HG02623 (cell line): ENCODE results near the gene KCNS3.
"Not testable (repeated sequence)": the region's sequence is repeated elsewhere in the genome, so short reads cannot be mapped to it uniquely, and the experiment has no call there.

ENCODE experiments used
- ATAC-seq: cut with Tn5 transposase; IDR thresholded peaks from one replicate; pipeline ENCODE4 v1.9.1; 2021; ENCODE audit warnings: moderate library complexity; ENCODE audit not compliant: unreplicated experiment

The KCNS3 gene

DNA sequence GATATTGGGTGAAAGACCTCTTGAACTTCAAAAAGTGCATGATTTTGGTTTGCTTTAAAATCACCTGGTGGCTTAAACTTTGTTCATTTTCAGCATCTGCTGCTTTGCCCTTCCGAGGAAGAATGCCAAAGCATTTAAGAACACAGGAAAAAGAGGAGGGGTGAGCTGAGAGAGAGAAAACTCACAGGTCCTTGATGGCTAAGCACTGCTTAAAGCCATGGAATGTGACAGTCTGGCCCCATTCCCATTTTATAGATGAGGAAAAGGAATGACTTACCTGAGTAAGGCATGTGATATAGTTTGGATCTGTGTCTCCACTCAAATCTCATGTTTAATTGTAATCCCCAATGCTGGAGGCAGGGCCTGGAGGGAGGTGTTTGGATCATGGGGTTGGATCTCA, 58.1 kb downstream of the KCNS3 start:
- no peak for ATAC-seq

DNA sequence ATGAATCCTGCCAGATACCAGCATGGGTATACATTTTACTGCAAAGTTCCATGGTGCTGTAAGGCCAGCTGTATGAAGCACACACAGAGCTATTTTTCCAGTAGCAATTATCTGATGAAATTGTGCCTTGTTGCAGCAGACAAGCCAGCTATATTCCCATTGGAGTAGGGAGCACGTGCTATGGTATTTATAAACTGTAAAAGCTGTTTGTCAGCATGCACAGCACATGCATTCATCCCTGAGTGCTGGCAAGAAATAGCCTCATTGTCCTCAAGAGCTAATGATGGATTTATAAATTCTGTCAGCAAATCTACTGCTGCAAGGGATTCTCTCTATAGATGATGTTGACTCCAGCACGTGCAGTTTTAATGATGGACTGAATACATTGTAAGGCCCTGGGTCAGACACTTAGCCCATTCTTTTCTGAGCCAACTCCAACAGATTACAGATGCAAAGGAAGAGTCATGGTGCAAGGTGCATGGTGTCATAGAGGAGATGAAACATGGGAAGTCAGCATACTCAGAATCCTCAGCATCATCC, 61.7 kb downstream of the KCNS3 start:
- no peak for ATAC-seq

DNA sequence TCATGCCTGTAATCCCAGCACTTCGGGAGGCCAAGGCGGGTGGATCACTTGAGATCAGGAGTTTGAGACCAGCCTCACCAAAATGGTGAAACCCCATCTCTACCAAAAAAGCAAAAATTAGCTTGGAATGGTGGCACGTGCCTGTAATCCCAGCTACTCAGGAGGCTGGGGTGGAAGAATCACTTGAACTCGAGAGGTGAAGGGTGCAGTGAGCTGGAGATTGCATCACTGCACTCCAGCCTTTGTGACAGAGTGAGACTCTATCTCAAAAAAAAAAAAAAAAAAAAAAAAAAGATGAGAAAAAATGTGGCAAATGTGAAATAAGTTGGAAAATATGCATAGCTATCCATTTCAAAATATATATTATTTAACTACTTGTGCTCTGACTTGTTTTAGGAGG, 65.0 kb downstream of the KCNS3 start:
- no peak for ATAC-seq

DNA sequence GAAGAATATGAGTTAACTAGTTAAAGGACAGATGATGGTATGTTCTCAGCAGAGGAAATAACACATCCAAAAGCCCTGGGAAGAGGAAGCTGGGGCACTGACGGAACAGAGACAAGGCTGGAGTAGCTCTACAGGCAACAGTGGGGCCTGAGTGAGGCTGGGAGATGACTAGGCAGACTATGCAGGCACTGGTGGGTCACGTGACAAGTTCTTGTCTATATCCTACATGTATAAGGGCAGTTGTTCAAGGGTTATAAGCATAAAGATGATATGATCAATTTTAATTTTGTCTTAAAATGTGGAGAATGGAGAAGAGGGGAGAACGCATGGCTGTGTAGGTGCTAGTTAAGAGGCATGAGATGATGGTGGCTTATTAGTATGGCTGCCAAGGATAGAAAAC, 68.6 kb downstream of the KCNS3 start:
- no peak for ATAC-seq

DNA sequence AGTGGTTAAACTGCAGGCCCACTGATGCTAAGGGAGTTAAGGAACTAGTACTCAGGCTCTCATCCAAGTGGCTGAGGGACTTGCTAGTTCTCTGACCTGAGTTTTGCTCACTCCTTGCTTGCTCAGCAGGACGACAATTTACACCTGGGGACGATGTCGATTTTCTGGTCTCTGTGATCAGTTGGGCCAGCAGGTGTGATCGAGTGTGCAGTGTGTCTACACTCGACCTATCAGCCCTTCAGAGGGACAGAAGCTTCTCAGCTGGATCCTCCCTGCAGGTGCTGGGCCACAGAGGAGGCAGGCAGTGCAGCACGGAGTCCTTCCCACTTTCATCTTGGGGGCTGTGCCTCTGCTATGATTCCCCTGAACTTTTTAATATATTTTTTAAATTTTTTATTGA, 71.5 kb downstream of the KCNS3 start:
- no peak for ATAC-seq

DNA sequence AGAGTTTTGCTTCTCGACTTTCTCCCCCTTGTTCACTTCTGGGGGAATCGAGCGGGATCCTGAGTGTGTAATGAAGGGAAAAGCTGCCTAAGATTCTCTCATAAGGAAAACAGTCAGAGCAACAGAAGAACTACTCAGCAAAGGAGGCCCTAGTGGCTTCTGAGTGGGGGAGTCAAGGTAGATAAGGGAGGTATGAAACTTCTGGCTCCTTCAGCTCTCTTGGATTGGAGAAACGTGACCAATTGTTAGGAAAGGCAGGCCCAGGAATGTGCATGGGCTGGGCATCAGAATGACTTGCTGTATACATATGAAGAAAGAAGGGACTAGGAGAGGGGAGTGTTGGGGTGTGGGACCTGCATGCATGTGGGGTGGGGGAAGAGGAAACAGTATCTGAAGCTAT, 73.1 kb downstream of the KCNS3 start:
- no peak for ATAC-seq

DNA sequence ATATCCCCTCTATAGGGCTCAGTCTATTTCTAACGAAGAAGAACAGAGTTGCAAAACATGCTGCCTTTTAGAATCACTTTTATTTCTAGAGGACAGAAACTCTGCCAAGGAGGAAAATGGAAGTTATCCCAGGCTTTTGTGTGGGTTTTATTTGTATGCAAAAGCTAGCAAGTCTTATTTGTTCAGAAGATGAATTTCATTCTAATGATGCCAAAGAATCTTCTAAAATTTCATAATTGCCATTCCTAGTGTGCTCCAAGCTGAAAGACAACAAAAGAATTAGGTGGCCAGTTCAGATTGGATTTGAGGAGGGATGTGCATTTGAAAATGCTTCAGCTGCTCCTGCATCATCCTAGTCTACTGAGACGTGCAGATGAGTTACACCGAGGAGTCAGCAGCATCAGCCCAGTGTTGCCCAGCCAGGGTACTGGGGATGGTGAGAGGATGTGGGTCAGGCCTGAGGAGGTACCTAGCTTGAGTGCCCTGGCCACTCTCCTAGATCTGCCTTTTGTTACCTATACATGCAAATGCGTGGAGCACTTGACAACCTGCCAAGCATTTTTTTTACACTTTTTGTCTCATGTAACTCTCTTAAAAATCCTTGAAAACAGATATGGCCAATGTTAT, 80.1 kb downstream of the KCNS3 start:
- ATAC-seq = no peak

DNA sequence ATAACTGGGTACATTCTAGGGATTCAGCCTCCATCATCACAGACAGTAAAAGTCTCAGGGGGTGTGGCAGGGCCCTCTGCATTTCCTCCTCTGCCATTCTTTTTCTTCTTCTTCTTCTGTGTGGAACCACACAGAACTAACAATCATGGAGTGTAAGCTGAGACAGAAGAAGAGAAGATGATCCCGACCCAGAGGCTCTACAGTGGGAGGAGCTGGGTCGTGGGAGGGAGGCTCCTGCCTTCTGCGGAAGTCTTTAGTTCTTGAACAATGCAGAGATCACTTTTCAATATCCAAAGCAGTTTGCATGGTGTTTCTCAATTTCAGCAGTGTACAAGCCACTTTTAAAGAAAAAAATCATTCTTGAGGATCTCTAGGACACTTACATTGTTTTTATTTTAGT, 80.9 kb downstream of the KCNS3 start:
- ATAC-seq = no peak

DNA sequence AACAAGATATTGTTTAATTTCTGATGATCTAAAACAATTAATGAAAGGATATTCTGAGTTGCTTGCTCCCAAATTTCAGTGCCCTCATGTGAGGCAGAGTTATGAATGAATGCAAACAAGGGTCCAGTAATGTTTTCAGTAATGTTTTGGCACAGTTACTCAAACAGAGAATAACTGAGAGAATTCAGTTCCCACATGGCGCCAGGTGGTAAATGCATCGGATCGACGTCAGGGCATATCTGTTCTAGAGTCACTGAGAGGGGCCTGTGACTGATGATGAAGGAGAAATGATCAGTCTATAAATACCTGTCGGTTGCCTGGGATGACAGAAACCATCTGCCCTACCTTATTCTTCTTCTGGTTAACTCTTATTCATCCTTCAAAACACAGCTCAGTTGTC, 81.4 kb downstream of the KCNS3 start:
- no peak for ATAC-seq

DNA sequence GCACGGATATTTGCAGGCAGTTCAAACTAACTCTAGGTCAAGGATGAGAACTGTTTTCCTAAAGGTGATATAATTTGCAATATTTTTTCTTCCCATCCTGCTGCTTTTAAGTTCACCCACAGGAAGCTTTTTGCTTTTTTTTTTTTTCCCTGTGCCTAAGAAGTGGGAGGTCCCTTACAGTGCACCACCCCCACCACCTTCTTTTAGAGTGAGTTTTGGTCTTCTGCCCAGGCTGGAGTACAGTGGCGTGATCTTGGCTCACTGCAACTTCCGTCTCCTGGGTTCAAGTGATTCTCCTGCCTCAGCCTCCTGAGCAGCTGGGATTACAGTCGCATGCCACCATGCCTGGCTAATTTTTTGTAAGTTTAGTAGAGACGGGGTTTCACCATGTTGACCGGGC, 82.5 kb downstream of the KCNS3 start:
- ATAC-seq = no peak

DNA sequence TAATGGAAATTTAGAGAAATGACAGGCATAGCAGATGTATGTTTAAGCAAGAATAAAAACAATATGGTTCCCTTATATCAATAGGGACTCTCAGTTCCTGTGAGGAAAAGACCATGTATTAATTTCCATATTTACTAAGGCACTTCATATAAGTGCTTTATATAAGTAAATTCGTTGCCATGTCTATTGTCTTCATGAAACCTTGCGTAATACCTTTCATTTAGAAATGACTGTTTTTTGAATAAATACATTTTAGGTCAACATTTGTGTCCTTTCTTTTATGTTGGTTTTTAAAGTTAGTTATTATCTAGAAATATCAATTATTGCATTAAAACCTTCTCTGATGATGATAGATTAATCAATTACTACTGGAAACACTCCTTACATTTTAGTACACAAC, 83.3 kb downstream of the KCNS3 start:
- no peak for ATAC-seq

DNA sequence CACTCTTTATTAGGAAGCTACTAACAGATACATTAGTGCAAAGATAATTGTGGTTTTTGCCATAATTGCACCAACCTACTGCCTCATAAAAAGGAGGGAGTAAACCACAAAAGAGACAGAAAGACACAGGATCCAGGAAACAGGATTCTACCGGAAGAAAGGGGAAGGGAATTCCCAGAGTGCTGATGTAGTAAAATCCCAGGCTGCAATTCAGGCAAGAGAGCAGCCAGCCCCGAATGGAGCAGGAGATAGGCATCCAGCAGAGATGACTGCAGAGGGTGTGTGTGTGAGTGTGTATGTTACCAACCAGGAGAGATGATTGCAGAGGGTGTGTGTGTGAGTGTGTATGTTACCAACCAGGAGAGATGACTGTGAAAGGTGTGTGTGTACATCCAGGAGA, 84.4 kb downstream of the KCNS3 start:
- ATAC-seq = no peak

DNA sequence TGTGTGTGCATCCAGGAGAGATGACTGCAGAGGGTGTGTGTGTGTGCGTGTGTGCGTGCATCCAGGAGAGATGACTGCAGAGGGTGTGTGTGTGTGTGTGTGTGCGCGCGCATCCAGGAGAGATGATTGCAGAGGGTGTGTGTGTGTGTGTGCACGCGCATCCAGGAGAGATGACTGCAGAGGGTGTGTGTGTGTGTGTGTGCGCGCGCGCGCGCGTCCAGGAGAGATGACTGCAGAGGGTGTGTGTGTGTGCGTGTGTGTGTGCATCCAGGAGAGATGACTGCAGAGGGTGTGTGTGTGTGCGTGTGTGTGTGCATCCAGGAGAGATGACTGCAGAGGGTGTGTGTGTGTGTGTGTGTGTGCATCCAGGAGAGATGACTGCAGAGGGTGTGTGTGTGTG, 85.1 kb downstream of the KCNS3 start:
- ATAC-seq = not testable (repeated sequence)

DNA sequence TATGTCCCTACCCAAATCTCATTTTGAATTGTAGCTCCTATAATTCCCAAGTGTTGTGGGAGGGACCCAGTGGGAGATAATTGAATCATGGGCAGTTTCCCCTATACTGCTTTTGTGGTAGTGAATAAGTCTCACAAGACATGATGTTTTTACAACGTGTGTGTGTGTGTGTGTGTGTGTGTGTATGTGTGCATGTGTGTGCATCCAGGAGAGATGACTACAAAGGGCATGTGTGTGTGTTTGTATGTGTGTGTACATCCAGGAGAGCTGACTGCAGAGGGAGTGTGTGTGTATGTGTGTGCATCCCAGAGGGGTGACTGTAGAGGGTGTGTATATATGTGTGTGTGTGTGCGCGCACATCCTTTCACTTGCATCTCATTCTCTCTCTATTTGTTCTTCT, 86.7 kb downstream of the KCNS3 start:
- no peak for ATAC-seq

DNA sequence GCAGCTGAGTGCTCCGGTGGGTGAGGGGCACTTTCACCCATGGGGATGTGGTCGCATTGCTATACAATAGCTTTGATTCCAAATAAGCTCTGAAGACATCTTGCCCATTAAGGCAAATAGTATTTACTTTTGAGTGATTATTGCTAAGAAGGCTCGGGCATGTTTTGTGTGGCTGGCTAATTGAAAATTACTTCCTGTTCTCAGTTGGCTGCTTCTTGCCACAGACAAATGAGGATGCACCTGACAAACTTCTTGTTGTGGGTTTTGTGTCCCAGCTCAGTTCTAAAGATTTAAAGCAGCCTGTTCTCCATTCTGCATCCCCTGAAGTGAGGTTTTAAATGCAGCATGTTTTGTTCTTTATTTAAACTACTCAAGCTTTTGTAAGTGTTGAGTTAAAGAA, 88.3 kb downstream of the KCNS3 start:
- ATAC-seq = no peak

DNA sequence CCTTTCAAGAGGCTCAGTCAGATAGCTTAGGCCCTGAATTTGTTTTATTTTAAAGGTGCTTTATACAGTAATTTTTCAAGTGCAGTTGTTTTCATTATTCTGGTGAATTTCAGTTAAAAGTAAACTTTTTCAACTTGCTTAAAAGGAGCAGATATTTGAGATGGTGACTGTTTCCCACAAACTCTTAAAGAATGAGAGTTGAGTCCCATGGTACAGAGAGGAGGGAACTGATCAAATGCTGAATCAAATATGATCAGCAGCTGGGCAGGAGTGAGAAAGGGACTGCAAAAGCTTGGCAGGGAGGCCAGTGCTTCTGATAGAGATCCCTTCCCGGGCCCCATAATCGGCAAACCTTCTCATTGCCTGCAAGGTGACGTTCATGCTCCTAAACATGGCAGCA, 91.2 kb downstream of the KCNS3 start:
- no peak for ATAC-seq

DNA sequence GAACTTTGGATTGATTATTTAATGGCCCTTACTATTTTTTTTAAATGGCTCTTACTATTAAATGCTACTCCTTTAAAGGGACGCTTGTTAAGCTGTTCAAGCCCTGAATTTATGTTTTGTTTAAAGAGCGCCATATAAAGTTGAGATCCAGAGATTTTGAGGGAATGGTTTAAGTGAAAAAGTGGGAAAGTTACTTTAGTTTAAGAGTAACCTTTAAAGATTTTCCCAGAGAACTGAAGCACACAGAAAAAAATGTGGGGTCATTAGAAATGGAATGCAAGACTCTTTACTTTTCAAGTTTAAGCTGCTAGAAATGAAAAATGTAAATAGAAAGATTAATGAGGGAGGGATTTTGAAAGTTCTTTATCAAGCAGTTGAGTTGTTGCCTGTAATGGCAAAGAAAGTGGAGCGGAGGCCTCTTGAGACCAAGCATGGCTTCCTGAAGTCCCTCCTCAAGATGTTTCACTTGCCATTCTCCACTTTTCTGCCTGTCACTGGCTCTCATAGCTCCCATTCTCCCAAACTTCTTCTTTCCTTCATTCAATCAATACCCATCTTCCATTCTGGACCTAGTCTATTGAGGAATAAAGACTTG, 93.2 kb downstream of the KCNS3 start:
- no peak for ATAC-seq

DNA sequence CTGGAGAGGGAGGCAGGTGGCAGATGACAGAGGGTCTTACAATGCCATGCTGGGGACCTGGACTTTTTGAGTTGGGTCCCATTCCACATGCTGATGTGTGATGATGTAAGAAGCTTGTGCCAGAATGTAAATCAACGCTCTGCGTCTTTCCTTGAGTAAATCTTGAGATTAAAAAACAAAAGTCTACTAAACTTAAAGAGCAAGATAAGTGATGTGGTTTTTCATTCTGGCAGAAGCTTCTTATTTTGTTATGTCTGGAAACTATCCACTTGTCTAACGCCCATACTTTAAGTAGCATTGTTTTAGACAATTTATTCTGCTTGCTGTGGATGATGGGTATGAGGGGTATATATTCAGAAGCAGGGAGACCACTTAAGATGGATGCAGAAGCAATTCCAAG, 94.5 kb downstream of the KCNS3 start:
- ATAC-seq = no peak

DNA sequence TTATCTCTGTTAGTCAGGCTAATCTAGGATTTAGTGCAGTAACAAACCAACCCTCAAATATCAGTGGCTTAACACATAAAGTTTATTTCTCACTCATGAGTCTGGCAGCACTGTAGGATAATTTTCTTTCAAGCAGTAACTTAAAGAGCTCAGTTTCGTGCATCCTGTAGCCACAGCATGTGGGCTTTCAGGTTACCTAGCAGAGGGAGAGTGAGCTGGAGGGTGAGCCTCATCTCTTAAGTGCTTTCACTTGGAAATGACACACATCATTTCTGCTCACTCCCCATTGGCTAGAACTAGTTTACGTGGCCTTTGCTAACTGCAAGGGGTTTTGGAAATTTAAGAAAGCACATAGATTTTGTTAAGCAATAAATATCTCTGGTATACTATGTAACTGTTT, 96.9 kb downstream of the KCNS3 start:
- ATAC-seq = no peak

DNA sequence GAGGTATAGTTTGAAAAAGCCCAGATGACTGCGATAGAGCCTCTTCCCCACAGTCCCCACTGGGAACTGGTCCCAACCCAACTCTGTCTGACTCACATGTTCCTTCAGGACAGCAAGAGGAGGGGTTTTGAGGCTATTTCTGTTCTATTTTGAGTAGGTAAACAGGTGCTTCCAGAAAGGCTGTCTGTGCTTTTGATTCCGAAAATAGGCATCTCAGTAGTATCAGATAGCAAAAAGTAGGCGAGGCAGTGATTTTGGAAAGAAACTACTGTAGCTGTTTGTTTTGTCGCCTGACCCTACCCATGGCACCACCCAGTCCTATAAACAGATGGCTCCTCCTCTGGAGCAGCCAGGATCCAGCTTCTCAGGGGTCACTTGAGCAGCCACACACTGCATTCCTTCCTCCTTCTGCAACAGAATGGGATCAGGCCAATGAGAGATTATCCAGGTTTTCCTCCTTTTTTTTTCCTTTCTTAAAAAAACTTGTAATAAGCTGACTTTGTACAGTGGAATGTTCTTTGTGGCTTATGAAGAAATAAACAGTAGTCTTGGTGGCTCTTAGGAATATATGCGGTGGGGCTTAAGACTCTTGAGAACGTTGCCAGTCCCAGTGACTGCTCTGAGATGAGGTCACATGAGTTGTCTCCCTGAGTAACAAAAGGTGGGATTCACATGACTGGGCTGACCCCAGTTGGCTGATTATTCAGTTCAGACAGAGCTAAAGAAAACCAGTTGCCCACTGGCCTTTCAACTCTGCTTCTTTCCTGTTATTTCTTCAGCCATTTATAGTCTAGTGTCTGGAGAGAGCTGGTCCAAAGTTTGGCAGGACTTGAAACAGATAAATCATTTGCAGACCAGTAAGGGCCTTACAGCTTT, 98.6 kb downstream of the KCNS3 start:
- no peak for ATAC-seq

DNA sequence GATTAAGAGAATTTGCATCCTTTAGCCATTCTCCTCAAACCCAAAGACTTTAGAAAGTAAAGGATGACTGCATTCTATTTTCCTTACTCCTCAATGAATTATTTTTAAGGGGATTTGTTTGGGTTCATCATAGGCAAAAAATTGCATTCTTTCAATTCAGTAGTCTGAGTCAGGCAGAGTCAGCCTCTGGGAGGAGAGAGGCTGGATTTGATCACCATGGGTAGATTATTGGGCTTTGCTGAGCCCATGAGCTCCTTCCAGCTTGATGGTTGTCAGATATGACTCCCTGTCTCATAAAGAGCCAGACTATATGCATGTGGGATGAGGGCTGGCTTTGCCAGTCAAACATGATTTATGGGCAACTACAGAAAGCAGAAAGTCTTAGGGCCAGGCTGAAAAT, 101.2 kb downstream of the KCNS3 start:
- ATAC-seq = no peak

DNA sequence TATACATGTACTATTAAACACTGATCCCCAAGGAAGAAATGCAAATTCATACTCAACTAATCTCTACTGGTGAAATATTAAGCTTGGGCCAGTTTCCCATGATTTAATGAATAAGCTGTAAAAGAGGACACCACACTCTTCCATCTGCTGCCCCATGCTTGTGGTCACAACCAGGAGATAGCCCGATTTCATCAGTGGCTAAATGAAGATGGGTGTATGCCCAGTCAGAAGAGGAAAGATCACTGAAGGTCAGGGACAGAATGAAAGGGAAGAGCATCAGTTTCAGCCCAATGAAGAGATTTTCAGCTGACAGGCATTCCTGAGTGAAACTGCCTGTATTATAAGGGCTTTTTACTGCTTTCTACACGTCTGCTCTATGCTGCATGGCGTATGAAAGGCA, 103.5 kb downstream of the KCNS3 start:
- no peak for ATAC-seq
